Suprapubic skin (tissue), 4 donors: ENCODE measurements around the gene DARS1.

ENCODE experiments used
- POLR2A ChIP-seq, 2 donors: fragments of 450-650 bp; IDR thresholded peaks; one replicate each; pipeline ENCODE4 v1.6.1; 2017; ENCODE audit warnings: antibody characterized with exemption in 2 of 2, mild to moderate bottlenecking in 2 of 2, moderate library complexity in 2 of 2
- POLR2AphosphoS5 ChIP-seq, 3 donors: sonication (generic); formaldehyde crosslinking; IDR thresholded peaks; one replicate each; pipeline ENCODE4 v1.6.1; 2017; ENCODE audit warnings: antibody characterized with exemption in 3 of 3
- TF ChIP-seq, protein P1 (sequence below), 2 donors: fragments of 200-600 bp in 1 of 2; fragments of 450-650 bp in 1 of 2; sonication (generic) in 1 of 2; IDR thresholded peaks; one replicate each; pipeline ENCODE4 v1.5.1; 2016 to 2019; ENCODE audit warnings: antibody characterized with exemption in 2 of 2, mild to moderate bottlenecking in 1 of 2, moderate library complexity in 1 of 2

DNA sequence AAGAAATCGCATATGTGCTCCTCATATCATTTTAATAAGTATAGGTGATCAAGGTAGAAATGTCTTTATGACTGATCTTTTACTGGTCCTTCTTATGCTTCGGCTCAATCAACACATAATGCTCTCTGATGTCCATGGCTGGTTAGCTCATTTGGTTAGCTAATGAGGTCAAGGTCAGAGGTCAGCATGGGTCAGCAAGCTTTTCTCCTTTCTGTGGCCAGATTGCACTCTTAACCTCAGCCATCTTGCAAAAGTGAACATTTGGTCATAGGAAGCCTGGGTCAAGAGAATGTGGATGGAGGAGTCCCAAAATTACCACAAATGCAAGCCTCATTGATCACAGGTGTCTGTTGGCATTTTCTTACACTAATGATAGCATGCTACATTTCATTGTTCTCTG, 35.4 kb upstream of the DARS1 start:
- TF ChIP-seq, protein P1, sequence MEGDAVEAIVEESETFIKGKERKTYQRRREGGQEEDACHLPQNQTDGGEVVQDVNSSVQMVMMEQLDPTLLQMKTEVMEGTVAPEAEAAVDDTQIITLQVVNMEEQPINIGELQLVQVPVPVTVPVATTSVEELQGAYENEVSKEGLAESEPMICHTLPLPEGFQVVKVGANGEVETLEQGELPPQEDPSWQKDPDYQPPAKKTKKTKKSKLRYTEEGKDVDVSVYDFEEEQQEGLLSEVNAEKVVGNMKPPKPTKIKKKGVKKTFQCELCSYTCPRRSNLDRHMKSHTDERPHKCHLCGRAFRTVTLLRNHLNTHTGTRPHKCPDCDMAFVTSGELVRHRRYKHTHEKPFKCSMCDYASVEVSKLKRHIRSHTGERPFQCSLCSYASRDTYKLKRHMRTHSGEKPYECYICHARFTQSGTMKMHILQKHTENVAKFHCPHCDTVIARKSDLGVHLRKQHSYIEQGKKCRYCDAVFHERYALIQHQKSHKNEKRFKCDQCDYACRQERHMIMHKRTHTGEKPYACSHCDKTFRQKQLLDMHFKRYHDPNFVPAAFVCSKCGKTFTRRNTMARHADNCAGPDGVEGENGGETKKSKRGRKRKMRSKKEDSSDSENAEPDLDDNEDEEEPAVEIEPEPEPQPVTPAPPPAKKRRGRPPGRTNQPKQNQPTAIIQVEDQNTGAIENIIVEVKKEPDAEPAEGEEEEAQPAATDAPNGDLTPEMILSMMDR (IDR thresholded peaks at IDR 0.05) = no peak
- TF ChIP-seq POLR2A (IDR thresholded peaks at IDR 0.05) (no peak), POLR2AphosphoS5 (IDR thresholded peaks at IDR 0.05) (no peak)
